ENCODE results near the gene CDK1.

CDK1 gene

DNA sequence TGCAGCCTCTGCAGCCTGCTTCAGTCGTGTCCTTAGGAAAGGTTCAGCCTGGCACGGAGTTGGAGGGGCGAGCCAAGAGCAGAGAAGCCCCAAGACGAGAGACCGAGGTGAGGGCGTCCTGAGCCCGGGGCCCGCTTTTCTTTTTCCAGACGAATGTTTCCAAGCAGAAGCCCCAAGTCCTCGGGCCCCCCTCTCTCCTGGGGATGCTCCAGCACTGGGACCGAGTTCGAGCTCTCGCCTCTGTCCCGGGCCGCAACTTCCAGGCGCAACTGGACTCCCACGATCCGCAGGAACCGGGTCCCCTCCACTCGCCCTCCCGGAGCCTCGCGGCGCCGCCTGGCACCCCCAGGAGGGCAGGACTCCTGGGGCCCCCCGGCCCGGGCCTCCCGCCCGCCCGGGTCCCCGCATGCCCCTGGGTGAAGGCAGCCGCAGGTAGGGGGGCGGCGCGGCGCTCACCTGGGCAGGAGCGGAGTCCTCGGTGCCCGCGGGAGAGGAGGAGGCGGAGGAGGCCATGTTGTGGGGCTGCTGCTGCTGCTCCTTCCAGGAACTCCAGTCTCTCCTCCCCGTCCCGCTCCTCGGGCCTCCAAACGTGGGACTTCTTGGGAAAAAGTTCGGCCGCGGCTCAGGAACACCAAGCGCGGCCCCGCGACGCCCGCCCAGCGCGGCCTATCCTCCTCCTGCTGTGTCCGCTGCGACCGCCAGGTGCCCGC lies 45.3 kb upstream of the CDK1 start:
- Histone ChIP-seq H3K4me1 (ENCODE audit: low read length) (peaks cover 14% of the 10 kb centered on the region), H4K20me1 (ENCODE audit: insufficient read depth, low read length) (no peaks in the 10 kb centered on the region), H2AFZ (ENCODE audit: low read depth, low read length) (no peak overlapping the region), H3K9ac (ENCODE audit: low read length) (no peak overlapping the region), H3K27me3 (ENCODE audit: low read depth, low read length) (no peaks in the 10 kb centered on the region), H3K9me3 (ENCODE audit: insufficient read depth, low read length) (no peaks in the 10 kb centered on the region), H3K27ac (ENCODE audit: low read length) (no peak overlapping the region), H3K4me3 (ENCODE audit: low read length) (peak overlapping the region; percentile 76), H3K79me2 (ENCODE audit: low read length) (no peaks in the 10 kb centered on the region), H3K36me3 (replicated peaks; ENCODE audit: low read depth, low read length) (no peaks in the 10 kb centered on the region), H3K4me2 (ENCODE audit: low read length) (peak overlapping the region; percentile 73)
- TF ChIP-seq CTCF (IDR thresholded peaks at IDR 0.05; ENCODE audit: low read depth, low read length) (no peak), EZH2phosphoT487 (IDR thresholded peaks at IDR 0.05; ENCODE audit: low read depth) (no peak)

DNA sequence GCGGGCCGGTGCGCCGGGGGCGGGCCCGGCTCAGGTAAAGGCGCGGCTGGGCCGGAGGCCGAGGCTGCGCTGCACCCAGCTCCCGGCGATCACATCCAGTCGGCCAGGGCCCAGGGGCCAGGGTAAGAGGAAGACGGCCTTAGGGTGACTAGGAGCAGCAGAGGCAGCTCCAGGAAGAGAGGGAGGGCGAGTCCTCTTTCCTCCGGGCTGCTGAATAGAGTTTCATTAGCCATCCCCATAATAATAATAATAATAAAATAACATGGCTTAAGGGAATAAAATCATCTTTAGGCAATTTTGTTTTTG lies 44.8 kb upstream of the CDK1 start:
- Histone ChIP-seq H3K4me1 (ENCODE audit: low read length) (peaks cover 14% of the 10 kb centered on the region), H3K4me3 (ENCODE audit: low read length) (no peak overlapping the region), H4K20me1 (ENCODE audit: insufficient read depth, low read length) (no peaks in the 10 kb centered on the region), H3K36me3 (replicated peaks; ENCODE audit: low read depth, low read length) (no peaks in the 10 kb centered on the region), H3K4me2 (ENCODE audit: low read length) (no peak overlapping the region), H3K9ac (ENCODE audit: low read length) (no peak overlapping the region), H3K27me3 (ENCODE audit: low read depth, low read length) (no peaks in the 10 kb centered on the region), H3K27ac (ENCODE audit: low read length) (no peak overlapping the region), H3K79me2 (ENCODE audit: low read length) (no peaks in the 10 kb centered on the region), H2AFZ (ENCODE audit: low read depth, low read length) (no peak overlapping the region), H3K9me3 (ENCODE audit: insufficient read depth, low read length) (no peaks in the 10 kb centered on the region)
- TF ChIP-seq EZH2phosphoT487 (IDR thresholded peaks at IDR 0.05; ENCODE audit: low read depth): no peak
- no peak for TF ChIP-seq CTCF (IDR thresholded peaks at IDR 0.05; ENCODE audit: low read depth, low read length)

DNA sequence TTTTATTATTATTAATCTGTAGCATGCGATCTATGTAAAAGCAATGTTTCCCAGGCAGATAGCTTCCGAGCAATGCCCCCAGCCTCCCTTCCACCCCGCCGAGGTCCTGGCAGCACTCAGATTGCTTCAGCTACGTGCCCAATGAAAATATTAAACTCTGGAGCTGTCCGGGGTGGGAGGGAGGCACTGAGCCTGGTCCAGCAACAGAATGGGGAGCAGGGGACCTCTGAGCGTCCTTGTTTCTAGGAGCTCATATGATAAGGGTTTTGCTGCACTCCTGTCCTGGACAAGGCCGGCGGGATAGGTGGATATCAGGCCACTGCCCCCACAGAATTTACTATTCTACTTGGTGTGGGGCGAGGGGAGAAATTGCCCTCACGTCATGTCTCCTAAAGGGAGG lies 44.5 kb upstream of the CDK1 start:
- H3K4me3 ChIP-seq (ENCODE audit: low read length): no peak overlapping the region
- no peak overlapping the region for H3K9ac ChIP-seq (ENCODE audit: low read length)
- no peaks in the 10 kb centered on the region for H3K9me3 ChIP-seq (ENCODE audit: insufficient read depth, low read length)
- H3K79me2 ChIP-seq (ENCODE audit: low read length): no peaks in the 10 kb centered on the region
- H3K4me2 ChIP-seq (ENCODE audit: low read length): no peak overlapping the region
- no peaks in the 10 kb centered on the region for H4K20me1 ChIP-seq (ENCODE audit: insufficient read depth, low read length)
- peaks cover 14% of the 10 kb centered on the region for H3K4me1 ChIP-seq (ENCODE audit: low read length)
- no peak overlapping the region for H2AFZ ChIP-seq (ENCODE audit: low read depth, low read length)
- H3K27me3 ChIP-seq (ENCODE audit: low read depth, low read length): no peaks in the 10 kb centered on the region
- no peaks in the 10 kb centered on the region for H3K36me3 ChIP-seq (replicated peaks; ENCODE audit: low read depth, low read length)
- no peak overlapping the region for H3K27ac ChIP-seq (ENCODE audit: low read length)
- TF ChIP-seq EZH2phosphoT487 (IDR thresholded peaks at IDR 0.05; ENCODE audit: low read depth) (no peak), CTCF (IDR thresholded peaks at IDR 0.05; ENCODE audit: low read depth, low read length) (no peak)

DNA sequence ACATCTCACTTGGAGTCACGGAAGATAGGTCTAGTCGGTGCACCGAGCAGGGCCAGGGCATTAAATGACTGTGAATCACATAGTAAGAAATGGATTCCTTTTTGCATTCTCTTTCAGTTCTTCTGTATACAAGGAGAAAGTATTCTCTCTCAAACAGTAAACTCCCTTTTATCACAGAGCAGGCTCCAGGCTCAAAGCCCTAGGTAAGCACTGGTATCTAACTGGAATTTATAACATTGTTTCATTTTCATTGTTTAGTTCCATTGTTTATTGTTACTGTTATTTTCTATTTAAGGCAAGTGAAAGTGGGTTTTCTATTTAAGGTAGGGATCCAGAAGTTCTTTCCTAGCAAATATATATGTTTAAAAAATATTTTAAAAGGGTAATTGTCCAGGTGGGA lies 44.1 kb upstream of the CDK1 start:
- Histone ChIP-seq H3K9me3 (ENCODE audit: insufficient read depth, low read length) (no peaks in the 10 kb centered on the region), H3K36me3 (replicated peaks; ENCODE audit: low read depth, low read length) (no peaks in the 10 kb centered on the region), H4K20me1 (ENCODE audit: insufficient read depth, low read length) (no peaks in the 10 kb centered on the region), H3K4me1 (ENCODE audit: low read length) (peaks cover 14% of the 10 kb centered on the region), H3K27ac (ENCODE audit: low read length) (no peak overlapping the region), H3K4me2 (ENCODE audit: low read length) (no peak overlapping the region), H3K27me3 (ENCODE audit: low read depth, low read length) (no peaks in the 10 kb centered on the region), H2AFZ (ENCODE audit: low read depth, low read length) (no peak overlapping the region), H3K79me2 (ENCODE audit: low read length) (no peaks in the 10 kb centered on the region), H3K9ac (ENCODE audit: low read length) (no peak overlapping the region), H3K4me3 (ENCODE audit: low read length) (no peak overlapping the region)
- no peak for TF ChIP-seq EZH2phosphoT487 (IDR thresholded peaks at IDR 0.05; ENCODE audit: low read depth)
- TF ChIP-seq CTCF (IDR thresholded peaks at IDR 0.05; ENCODE audit: low read depth, low read length): no peak
